ENCODE results near the gene CEP41. TPM values are rescaled to one million over a fixed set of nuclear protein-coding genes. Genes with fewer than 3 reads are reported as not detected.
"Not testable (repeated sequence)": the region's sequence is repeated elsewhere in the genome, so short reads cannot be mapped to it uniquely, and the experiment has no call there.

The CEP41 gene
- total RNA-seq, 1 donor from 2014 or later = 16.7 TPM

- H3K36me3 Mint-ChIP-seq (ENCODE audit: low read depth) = no peaks in the 10 kb centered on the region
- DNase-seq = peak; percentile 30
- intact Hi-C loops (cut with micrococcal nuclease) = no loop called here
- peaks cover 8% of the 10 kb centered on the region for H3K27me3 Mint-ChIP-seq
- H3K4me3 Mint-ChIP-seq = no peak overlapping the region
- peaks cover 9% of the 10 kb centered on the region for H3K9me3 Mint-ChIP-seq
- no peaks in the 10 kb centered on the region for H3K4me1 Mint-ChIP-seq
- H3K27ac Mint-ChIP-seq = no peak overlapping the region
Measured at GRCh38 chr7:130476297-130477150, 35.7 kb upstream of the CEP41 start.

GRCh38 chr7:130475776-130476175 lies 35.0 kb upstream of the CEP41 start:
- intact Hi-C loops (cut with micrococcal nuclease) = no loop called here
- Mint-ChIP-seq H3K27ac (no peak overlapping the region), H3K36me3 (ENCODE audit: low read depth) (no peaks in the 10 kb centered on the region), H3K9me3 (peaks cover 9% of the 10 kb centered on the region), H3K4me1 (no peaks in the 10 kb centered on the region), H3K27me3 (peaks cover 10% of the 10 kb centered on the region), H3K4me3 (no peak overlapping the region)
- no peak for DNase-seq

GRCh38 chr7:130473876-130474275 lies 33.1 kb upstream of the CEP41 start:
- intact Hi-C loops (cut with micrococcal nuclease) = no loop called here
- peaks cover 15% of the 10 kb centered on the region for H3K27me3 Mint-ChIP-seq
- H3K27ac Mint-ChIP-seq = no peak overlapping the region
- H3K4me3 Mint-ChIP-seq = no peak overlapping the region
- no peaks in the 10 kb centered on the region for H3K4me1 Mint-ChIP-seq
- peaks cover 7% of the 10 kb centered on the region for H3K9me3 Mint-ChIP-seq
- no peak for DNase-seq
- H3K36me3 Mint-ChIP-seq (ENCODE audit: low read depth) = no peaks in the 10 kb centered on the region

GRCh38 chr7:130473289-130473688 lies 32.5 kb upstream of the CEP41 start:
- intact Hi-C loops (cut with micrococcal nuclease) = no loop called here
- H3K4me1 Mint-ChIP-seq = no peaks in the 10 kb centered on the region
- H3K36me3 Mint-ChIP-seq (ENCODE audit: low read depth) = no peaks in the 10 kb centered on the region
- H3K27ac Mint-ChIP-seq = no peak overlapping the region
- peaks cover 16% of the 10 kb centered on the region for H3K27me3 Mint-ChIP-seq
- DNase-seq = no peak
- H3K4me3 Mint-ChIP-seq = no peak overlapping the region
- peaks cover 7% of the 10 kb centered on the region for H3K9me3 Mint-ChIP-seq

GRCh38 chr7:130471974-130472373 lies 31.2 kb upstream of the CEP41 start:
- Mint-ChIP-seq H3K36me3 (ENCODE audit: low read depth) (no peaks in the 10 kb centered on the region), H3K4me1 (no peaks in the 10 kb centered on the region), H3K4me3 (no peak overlapping the region), H3K27ac (no peak overlapping the region), H3K9me3 (peaks cover 3% of the 10 kb centered on the region), H3K27me3 (peaks cover 22% of the 10 kb centered on the region)
- no peak for DNase-seq
- intact Hi-C loops (cut with micrococcal nuclease) = no loop called here

GRCh38 chr7:130468612-130469011 lies 27.8 kb upstream of the CEP41 start:
- peaks cover 3% of the 10 kb centered on the region for H3K9me3 Mint-ChIP-seq
- H3K27ac Mint-ChIP-seq = no peak overlapping the region
- H3K36me3 Mint-ChIP-seq (ENCODE audit: low read depth) = no peaks in the 10 kb centered on the region
- intact Hi-C loops (cut with micrococcal nuclease) = no loop called here
- H3K4me3 Mint-ChIP-seq = no peak overlapping the region
- peaks cover 19% of the 10 kb centered on the region for H3K27me3 Mint-ChIP-seq
- H3K4me1 Mint-ChIP-seq = no peaks in the 10 kb centered on the region
- no peak for DNase-seq

- DNase-seq = no peak
- peaks cover 12% of the 10 kb centered on the region for H3K27me3 Mint-ChIP-seq
- peaks cover 2% of the 10 kb centered on the region for H3K4me1 Mint-ChIP-seq
- peaks cover 2% of the 10 kb centered on the region for H3K36me3 Mint-ChIP-seq (ENCODE audit: low read depth)
- intact Hi-C loops (cut with micrococcal nuclease) = loop anchor here (5.0 kb wide), 1 partner anchor 46 kb away; no protein-coding TSS in a partner anchor
- H3K27ac Mint-ChIP-seq = no peak overlapping the region
- no peak overlapping the region for H3K4me3 Mint-ChIP-seq
- peaks cover 3% of the 10 kb centered on the region for H3K9me3 Mint-ChIP-seq
Measured at GRCh38 chr7:130463553-130464434, 23.0 kb upstream of the CEP41 start.

GRCh38 chr7:130461272-130461671 lies 20.5 kb upstream of the CEP41 start:
- no peak overlapping the region for H3K27ac Mint-ChIP-seq
- peaks cover 5% of the 10 kb centered on the region for H3K27me3 Mint-ChIP-seq
- peaks cover 2% of the 10 kb centered on the region for H3K36me3 Mint-ChIP-seq (ENCODE audit: low read depth)
- peaks cover 4% of the 10 kb centered on the region for H3K4me1 Mint-ChIP-seq
- H3K9me3 Mint-ChIP-seq = peaks cover 4% of the 10 kb centered on the region
- no peak for DNase-seq
- H3K4me3 Mint-ChIP-seq = no peak overlapping the region
- intact Hi-C loops (cut with micrococcal nuclease) = loop anchor here (5.0 kb wide), 1 partner anchor 44 kb away; no protein-coding TSS in a partner anchor

GRCh38 chr7:130458257-130458656 lies 17.4 kb upstream of the CEP41 start:
- intact Hi-C loops (cut with micrococcal nuclease) = loop anchor here (2.0 kb wide), 1 partner anchor 17 kb away; the partner anchor contains the start of gene CEP41
- H3K4me3 Mint-ChIP-seq = no peak overlapping the region
- peaks cover 2% of the 10 kb centered on the region for H3K36me3 Mint-ChIP-seq (ENCODE audit: low read depth)
- H3K4me1 Mint-ChIP-seq = peaks cover 13% of the 10 kb centered on the region
- no peaks in the 10 kb centered on the region for H3K27me3 Mint-ChIP-seq
- H3K9me3 Mint-ChIP-seq = peaks cover 7% of the 10 kb centered on the region
- peak overlapping the region; percentile 4 for H3K27ac Mint-ChIP-seq
- no peak for DNase-seq

- no peak for DNase-seq
- Mint-ChIP-seq H3K4me1 (peaks cover 13% of the 10 kb centered on the region), H3K36me3 (ENCODE audit: low read depth) (peaks cover 2% of the 10 kb centered on the region), H3K27ac (no peak overlapping the region), H3K27me3 (no peaks in the 10 kb centered on the region), H3K9me3 (peaks cover 7% of the 10 kb centered on the region), H3K4me3 (no peak overlapping the region)
- intact Hi-C loops (cut with micrococcal nuclease) = no loop called here
Measured at GRCh38 chr7:130454959-130455358, 14.1 kb upstream of the CEP41 start.

GRCh38 chr7:130452951-130453350 lies 12.1 kb upstream of the CEP41 start:
- DNase-seq = no peak
- Mint-ChIP-seq H3K4me1 (peaks cover 9% of the 10 kb centered on the region), H3K4me3 (no peak overlapping the region), H3K9me3 (peaks cover 3% of the 10 kb centered on the region), H3K36me3 (ENCODE audit: low read depth) (no peaks in the 10 kb centered on the region), H3K27me3 (no peaks in the 10 kb centered on the region), H3K27ac (no peak overlapping the region)
- intact Hi-C loops (cut with micrococcal nuclease) = no loop called here

GRCh38 chr7:130451344-130451743 lies 10.5 kb upstream of the CEP41 start:
- H3K36me3 Mint-ChIP-seq (ENCODE audit: low read depth); H3K4me1 Mint-ChIP-seq; H3K9me3 Mint-ChIP-seq; H3K27ac Mint-ChIP-seq; intact Hi-C loops (cut with micrococcal nuclease); H3K27me3 Mint-ChIP-seq; H3K4me3 Mint-ChIP-seq: not testable (repeated sequence)
- peak; percentile 25 for DNase-seq

GRCh38 chr7:130446259-130446658 lies 5.4 kb upstream of the CEP41 start:
- Mint-ChIP-seq H3K27me3 (no peaks in the 10 kb centered on the region), H3K4me3 (peak overlapping the region; percentile 17), H3K27ac (no peak overlapping the region), H3K36me3 (ENCODE audit: low read depth) (peaks cover 2% of the 10 kb centered on the region), H3K4me1 (peaks cover 23% of the 10 kb centered on the region), H3K9me3 (no peaks in the 10 kb centered on the region)
- DNase-seq = no peak
- intact Hi-C loops (cut with micrococcal nuclease) = loop anchor here (10.0 kb wide), 1 partner anchor 199 kb away; no protein-coding TSS in a partner anchor

All from activated CD4-positive, alpha-beta T cell treated with anti-CD3 and anti-CD28 coated beads, Interleukin-2, amount 10 ng/mL, durations not matched to agents 24 days and 14 days (primary cell).